Activated CD4-positive, CD25-positive, alpha-beta regulatory T cell treated with anti-CD3 and anti-CD28 coated beads, Interleukin-2, amount 50 U/mL, for 24 hours (primary cell): ENCODE data around the gene PBX4.

Experiments used
- ATAC-seq, 2 donors: fragments of 150-1000 bp; cut with Tn5 transposase; one replicate each; pipeline ENCODE4 v1.10.0; 2021; ENCODE audit warnings: mild to moderate bottlenecking in 1 of 2, moderate library complexity in 1 of 2

The PBX4 gene

GRCh38 chr19:19538061-19538784 is 80.3 kb downstream of the PBX4 start, which contains the start of gene CILP2:
TSS of gene CILP2 (plus strand) at chr19:19538265. CDS start at chr19:19538350, 85 bp downstream.
- ATAC-seq = peak; percentile 15 to 19

- no peak for ATAC-seq
Observed at GRCh38 chr19:19537075-19538048, 81.1 kb downstream of the PBX4 start.

- no peak for ATAC-seq
Observed at GRCh38 chr19:19535311-19536191, 82.9 kb downstream of the PBX4 start.

- no peak for ATAC-seq
Observed at GRCh38 chr19:19534556-19535265, 83.8 kb downstream of the PBX4 start.

GRCh38 chr19:19533841-19534240 is 84.6 kb downstream of the PBX4 start:
- ATAC-seq = no peak

GRCh38 chr19:19532806-19533701 is 85.4 kb downstream of the PBX4 start:
- no peak for ATAC-seq

GRCh38 chr19:19531951-19532805 is 86.3 kb downstream of the PBX4 start:
- peak; percentile 85 to 89 for ATAC-seq

- ATAC-seq = no peak
Observed at GRCh38 chr19:19530889-19531288, 87.6 kb downstream of the PBX4 start.

GRCh38 chr19:19530423-19530804 is 88.1 kb downstream of the PBX4 start:
- ATAC-seq = no peak

- ATAC-seq = no peak
Observed at GRCh38 chr19:19529783-19530422, 88.6 kb downstream of the PBX4 start.

- ATAC-seq = no peak
Observed at GRCh38 chr19:19528721-19529490, 89.6 kb downstream of the PBX4 start, which contains the start of gene YJEFN3. TSS of gene YJEFN3 (plus strand) at chr19:19528911. CDS start at chr19:19528933, 22 bp downstream.

GRCh38 chr19:19527674-19528625 is 90.5 kb downstream of the PBX4 start:
- ATAC-seq = no peak

GRCh38 chr19:19527371-19527656 is 91.2 kb downstream of the PBX4 start:
- no peak for ATAC-seq

GRCh38 chr19:19526581-19527370 is 91.7 kb downstream of the PBX4 start:
- ATAC-seq = no peak

GRCh38 chr19:19525611-19526380 is 92.7 kb downstream of the PBX4 start:
- ATAC-seq = no peak

- no peak for ATAC-seq
Observed at GRCh38 chr19:19524053-19524452, 94.4 kb downstream of the PBX4 start.
